ENCODE data around the gene MREG.

Gene MREG

GRCh38 chr2:215919624-215920243, 93.6 kb downstream of the MREG start:
- DNase-seq (ENCODE audit: low read depth in 2 of 2, low spot score in 1 of 2): no peak

GRCh38 chr2:215918901-215919599, 94.3 kb downstream of the MREG start:
- no peak for DNase-seq (ENCODE audit: low read depth in 2 of 2, low spot score in 1 of 2)

GRCh38 chr2:215917953-215918620, 95.3 kb downstream of the MREG start:
- DNase-seq (ENCODE audit: low read depth in 2 of 2, low spot score in 1 of 2): no peak

- no peak for DNase-seq (ENCODE audit: low read depth in 2 of 2, low spot score in 1 of 2)
Measured at GRCh38 chr2:215915441-215915840, 97.9 kb downstream of the MREG start.

- no peak for DNase-seq (ENCODE audit: low read depth in 2 of 2, low spot score in 1 of 2)
Measured at GRCh38 chr2:215914777-215915165, 98.6 kb downstream of the MREG start.

GRCh38 chr2:215914054-215914776, 99.1 kb downstream of the MREG start:
- DNase-seq (ENCODE audit: low read depth in 2 of 2, low spot score in 1 of 2): no peak

- no peak for DNase-seq (ENCODE audit: low read depth in 2 of 2, low spot score in 1 of 2)
Measured at GRCh38 chr2:215912299-215912842, 101.0 kb downstream of the MREG start.

- DNase-seq (ENCODE audit: low read depth in 2 of 2, low spot score in 1 of 2): no peak
Measured at GRCh38 chr2:215911301-215912085, 101.9 kb downstream of the MREG start.

- no peak for DNase-seq (ENCODE audit: low read depth in 2 of 2, low spot score in 1 of 2)
Measured at GRCh38 chr2:215910180-215910579, 103.2 kb downstream of the MREG start.

- DNase-seq (ENCODE audit: low read depth in 2 of 2, low spot score in 1 of 2): no peak
Measured at GRCh38 chr2:215907147-215907546, 106.2 kb downstream of the MREG start.

GRCh38 chr2:215906458-215906857, 106.9 kb downstream of the MREG start:
- no peak for DNase-seq (ENCODE audit: low read depth in 2 of 2, low spot score in 1 of 2)

- DNase-seq (ENCODE audit: low read depth in 2 of 2, low spot score in 1 of 2): no peak
Measured at GRCh38 chr2:215905691-215906090, 107.7 kb downstream of the MREG start.

- DNase-seq (ENCODE audit: low read depth in 2 of 2, low spot score in 1 of 2): no peak
Measured at GRCh38 chr2:215904101-215904500, 109.2 kb downstream of the MREG start.

GRCh38 chr2:215903203-215903602, 110.1 kb downstream of the MREG start:
- DNase-seq (ENCODE audit: low read depth in 2 of 2, low spot score in 1 of 2): no peak

- no peak for DNase-seq (ENCODE audit: low read depth in 2 of 2, low spot score in 1 of 2)
Measured at GRCh38 chr2:215901796-215902195, 111.6 kb downstream of the MREG start.

- DNase-seq (ENCODE audit: low read depth in 2 of 2, low spot score in 1 of 2): no peak
Measured at GRCh38 chr2:215900843-215901242, 112.5 kb downstream of the MREG start.

- no peak for DNase-seq (ENCODE audit: low read depth in 2 of 2, low spot score in 1 of 2)
Measured at GRCh38 chr2:215900203-215900611, 113.1 kb downstream of the MREG start.

- no peak for DNase-seq (ENCODE audit: low read depth in 2 of 2, low spot score in 1 of 2)
Measured at GRCh38 chr2:215899141-215900074, 113.9 kb downstream of the MREG start.

- no peak for DNase-seq (ENCODE audit: low read depth in 2 of 2, low spot score in 1 of 2)
Measured at GRCh38 chr2:215898363-215898762, 115.0 kb downstream of the MREG start.

- DNase-seq (ENCODE audit: low read depth in 2 of 2, low spot score in 1 of 2): no peak
Measured at GRCh38 chr2:215896921-215897320, 116.4 kb downstream of the MREG start.

Measured in stimulated activated CD8-positive, alpha-beta memory T cell treated with anti-CD3 and anti-CD28 coated beads, Interleukin-4, amount 100 ng/mL, for 1 hour (primary cell).